Measurements from ENCODE around the gene COL15A1. TPM values are rescaled to one million over a fixed set of nuclear protein-coding genes. Genes with fewer than 3 reads are reported as not detected.

Gene COL15A1
- total and polyA plus RNA-seq, 2 of the 8 experiments (the other 6 are each of a cell fraction or from before 2014, with no cell fraction given), result 0.12 to 0.15 TPM

DNA sequence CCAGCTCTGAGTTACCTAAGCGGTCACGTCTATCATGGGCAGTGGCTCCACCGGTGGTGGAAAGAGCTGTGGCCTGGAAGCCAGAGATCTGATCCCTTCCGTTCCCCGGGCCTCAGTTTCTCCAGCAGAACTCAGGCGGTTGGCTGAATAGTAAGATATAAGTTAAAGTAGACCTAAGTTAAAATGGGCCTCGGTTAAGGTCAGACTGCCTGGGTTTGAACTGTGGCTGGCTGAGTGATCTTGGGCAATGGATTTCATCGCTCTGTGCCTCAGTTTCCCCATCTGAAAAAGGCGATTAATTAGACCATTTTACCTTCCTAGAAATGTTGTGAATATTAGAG lies 997 bp downstream of the COL15A1 start:
- Histone ChIP-seq H3K79me1 (ENCODE audit: low read depth, low read length) (no peaks in the 10 kb centered on the region), H2AFZ (ENCODE audit: low read length) (0 out of 2 replicates have a peak overlapping the region, but pooled peaks have one; percentile 89), H3K9ac (replicated peaks in 1 of 4; ENCODE audit: extremely low read depth in 1 of 4, low read depth in 3 of 4, low read length in 3 of 4) (no peak overlapping the region), H2BK120ac (replicated peaks; ENCODE audit: low read depth, low read length) (no peak overlapping the region), H3K4ac (replicated peaks; ENCODE audit: insufficient read length, low read depth, low read length) (no peak overlapping the region), H2AK5ac (ENCODE audit: low read depth, low read length) (no peak overlapping the region), H3K79me2 (ENCODE audit: control insufficient read depth in 1 of 2, insufficient read depth in 2 of 2, low read length in 2 of 2) (no peaks in the 10 kb centered on the region), H3K23me2 (ENCODE audit: low read depth, low read length) (peaks cover 10% of the 10 kb centered on the region; the same call in 1 of the 2 replicates), H3K14ac (ENCODE audit: insufficient read length) (no peak overlapping the region), H2BK15ac (ENCODE audit: low read length) (no peak overlapping the region), H3K4me1 (replicated peaks in 1 of 4; ENCODE audit: control insufficient read depth in 3 of 4, insufficient read depth in 4 of 4, low read length in 3 of 4) (peaks cover 4 to 9% (median 4%) of the 10 kb centered on the region in 4 experiments; a peak in 5 of 7 replicates), H3K27ac (ENCODE audit: low read depth, low read length) (no peak overlapping the region), H2BK5ac (ENCODE audit: low read depth, low read length) (no peak overlapping the region), H3K4me2 (ENCODE audit: insufficient read depth in 1 of 2, low read depth in 2 of 2, low read length in 2 of 2) (peak overlapping the region; percentile 93 to 97), H3K56ac (replicated peaks; ENCODE audit: insufficient read length, low read depth, low read length) (no peak overlapping the region), H2BK12ac (ENCODE audit: low read depth, low read length) (0 out of 2 replicates have a peak overlapping the region, but pooled peaks have one; percentile 60), H3K4me3 (ENCODE audit: extremely low read depth in 1 of 4, insufficient read depth in 2 of 4, low read depth in 3 of 4, low read length in 4 of 4) (peak overlapping the region; percentile 40 to 70 (median 66); a peak in 5 of 8 replicates), H4K8ac (ENCODE audit: extremely low read depth, insufficient read depth, low read length) (no peak overlapping the region), H2BK20ac (ENCODE audit: low read length) (no peak overlapping the region), H4K20me1 (replicated peaks in 1 of 2; ENCODE audit: control insufficient read depth in 1 of 2, insufficient read depth in 2 of 2, low read length in 2 of 2) (peaks cover 0 to 6% of the 10 kb centered on the region in 2 experiments), H3K36me3 (ENCODE audit: control insufficient read depth in 2 of 4, insufficient read depth in 4 of 4, low read length in 3 of 4) (no peaks in the 10 kb centered on the region; a peak in 1 of 8 replicates), H3K23ac (ENCODE audit: insufficient read length) (no peak overlapping the region), H3K18ac (ENCODE audit: extremely low read depth, low read length) (no peak overlapping the region), H3K27me3 (replicated peaks in 1 of 4; ENCODE audit: control insufficient read depth in 3 of 4, extremely low read depth in 1 of 4, insufficient read depth in 3 of 4, low read length in 3 of 4) (peaks cover 22 to 46% (median 41%) of the 10 kb centered on the region in 4 experiments), H4K91ac (replicated peaks; ENCODE audit: insufficient read length, low read length) (no peak overlapping the region), H4K5ac (ENCODE audit: insufficient read length, low read depth, low read length) (no peak overlapping the region), H3K9me3 (ENCODE audit: insufficient read depth in 2 of 2, low read depth in 1 of 2, low read length in 1 of 2) (no peaks in the 10 kb centered on the region)
- 51% methylated on average over 9 of the region's 9 CpGs; no CpG with 5 or more reads in 1 of the 2 experiments for WGBS, 2 experiments (ENCODE audit: extremely low coverage in 1 of 2, insufficient coverage in 1 of 2, insufficient read length in 1 of 2, insufficient replicate concordance in 2 of 2, low coverage in 1 of 2, low lambda C conversion rate in 2 of 2, missing lambda C conversion rate in 1 of 2)
- ChIA-PET POLR2A (ENCODE audit: partially characterized antibody) (no interaction called here), CTCF (ENCODE audit: partially characterized antibody) (interaction anchor here (0.8 to 3.5 kb wide), 6 partner anchors 10 to 161 kb away, joined by 3 to 20 read pairs (median 4); no protein-coding TSS in a partner anchor)
- no peak for FAIRE-seq
- DNase-seq (ENCODE audit: low read depth in 1 of 2, low spot score in 2 of 2), result no peak
- TF ChIP-seq SP2 (IDR thresholded peaks at IDR 0.05; ENCODE audit: low read length), result no peak
- no peak for TF ChIP-seq SRF (IDR thresholded peaks at IDR 0.05; ENCODE audit: low read depth, low read length)
- no peak for TF ChIP-seq EZH2 (IDR thresholded peaks at IDR 0.05; ENCODE audit: low read depth, low read length, severe bottlenecking)
- no peak for TF ChIP-seq CTBP2 (IDR thresholded peaks at IDR 0.05; ENCODE audit: borderline replicate concordance, insufficient read depth, insufficient read length, low read length)
- no peak for TF ChIP-seq GTF2F1 (IDR thresholded peaks at IDR 0.05; ENCODE audit: borderline replicate concordance, low read depth, low read length)
- TF ChIP-seq CREB1 (IDR thresholded peaks at IDR 0.05), result no peak
- TF ChIP-seq, protein P1, sequence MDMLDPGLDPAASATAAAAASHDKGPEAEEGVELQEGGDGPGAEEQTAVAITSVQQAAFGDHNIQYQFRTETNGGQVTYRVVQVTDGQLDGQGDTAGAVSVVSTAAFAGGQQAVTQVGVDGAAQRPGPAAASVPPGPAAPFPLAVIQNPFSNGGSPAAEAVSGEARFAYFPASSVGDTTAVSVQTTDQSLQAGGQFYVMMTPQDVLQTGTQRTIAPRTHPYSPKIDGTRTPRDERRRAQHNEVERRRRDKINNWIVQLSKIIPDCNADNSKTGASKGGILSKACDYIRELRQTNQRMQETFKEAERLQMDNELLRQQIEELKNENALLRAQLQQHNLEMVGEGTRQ (IDR thresholded peaks at IDR 0.05; ENCODE audit: low read length), result no peak
- TF ChIP-seq, protein P2, sequence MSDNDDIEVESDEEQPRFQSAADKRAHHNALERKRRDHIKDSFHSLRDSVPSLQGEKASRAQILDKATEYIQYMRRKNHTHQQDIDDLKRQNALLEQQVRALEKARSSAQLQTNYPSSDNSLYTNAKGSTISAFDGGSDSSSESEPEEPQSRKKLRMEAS (IDR thresholded peaks at IDR 0.05), result no peak
- no peak for TF ChIP-seq CBX5 (IDR thresholded peaks at IDR 0.05; ENCODE audit: low read depth, low read length)
- TF ChIP-seq NANOG (IDR thresholded peaks at IDR 0.05; ENCODE audit: insufficient read depth, low read depth, low read length, poor library complexity, severe bottlenecking), result no peak
- TF ChIP-seq MAFK (IDR thresholded peaks at IDR 0.05; ENCODE audit: low read depth, low read length), result no peak
- TF ChIP-seq BCL11A (IDR thresholded peaks at IDR 0.05; ENCODE audit: low read depth in 2 of 2, low read length in 2 of 2), result no peak
- TF ChIP-seq SUZ12 (IDR thresholded peaks at IDR 0.05; ENCODE audit: low read length), result no peak

Measured in H1 (cell line).